Stomach (tissue), 4 donors: ENCODE measurements around the gene TBCK.

Experiments
- CTCF ChIP-seq, 7 experiments: fragments of 450-650 bp in 4 of 7; fragments of 200-600 bp in 3 of 7; sonication (generic) in 3 of 7; IDR thresholded peaks; one replicate each; pipeline ENCODE4 v1.5.1; 2016 to 2019; ENCODE audit warnings: antibody characterized with exemption in 7 of 7, control low read depth in 2 of 7, mild to moderate bottlenecking in 1 of 7
- POLR2AphosphoS5 ChIP-seq, 3 donors: sonication (generic); formaldehyde crosslinking; IDR thresholded peaks; one replicate each; pipeline ENCODE4 v1.6.1; 2016; ENCODE audit warnings: antibody characterized with exemption in 3 of 3

- TF ChIP-seq CTCF (IDR thresholded peaks at IDR 0.05) (no peak), POLR2AphosphoS5 (IDR thresholded peaks at IDR 0.05) (no peak)
These were observed 14.5 kb downstream of the TBCK start for GRCh38 chr4:106301393-106302061.
